GM19467 (cell line): ENCODE results near the gene SPTBN5.

Experiments
- ATAC-seq: cut with Tn5 transposase; IDR thresholded peaks from one replicate; pipeline ENCODE4 v1.9.1; 2021; ENCODE audit warnings: mild to moderate bottlenecking, moderate library complexity; ENCODE audit not compliant: unreplicated experiment

SPTBN5 gene

GRCh38 chr15:41893422-41894250 lies at the start of gene SPTBN5:
Gene SPTBN5 (minus strand): TSS chr15:41894053. CDS start chr15:41893497, 556 bp downstream.
- ATAC-seq = no peak

GRCh38 chr15:41942886-41943285 lies 49.0 kb upstream of the SPTBN5 start:
- no peak for ATAC-seq

- ATAC-seq = no peak
These were observed 48.0 kb upstream of the SPTBN5 start for GRCh38 chr15:41941644-41942415.

- ATAC-seq = no peak
These were observed 46.6 kb upstream of the SPTBN5 start for GRCh38 chr15:41940441-41940857.

DNA sequence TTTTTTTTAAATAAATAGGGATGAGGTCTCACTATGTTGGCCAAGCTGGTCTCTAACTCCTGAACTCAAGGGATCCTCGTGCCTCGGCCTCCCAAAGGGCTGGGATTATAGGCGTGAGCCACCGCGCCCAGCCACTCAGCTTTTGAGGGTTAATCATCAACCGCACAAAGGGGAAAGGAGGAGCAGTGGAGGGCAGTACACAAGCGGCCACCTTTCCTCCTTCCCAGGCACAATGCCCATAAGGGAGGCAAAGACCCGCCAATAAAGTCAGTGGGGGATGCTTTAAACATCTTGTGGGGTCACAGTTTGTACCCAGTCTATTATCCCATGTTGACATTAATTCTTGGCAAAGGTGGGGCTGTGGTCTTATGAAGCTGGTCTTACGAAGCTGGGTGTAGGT lies 46.1 kb upstream of the SPTBN5 start:
- no peak for ATAC-seq

DNA sequence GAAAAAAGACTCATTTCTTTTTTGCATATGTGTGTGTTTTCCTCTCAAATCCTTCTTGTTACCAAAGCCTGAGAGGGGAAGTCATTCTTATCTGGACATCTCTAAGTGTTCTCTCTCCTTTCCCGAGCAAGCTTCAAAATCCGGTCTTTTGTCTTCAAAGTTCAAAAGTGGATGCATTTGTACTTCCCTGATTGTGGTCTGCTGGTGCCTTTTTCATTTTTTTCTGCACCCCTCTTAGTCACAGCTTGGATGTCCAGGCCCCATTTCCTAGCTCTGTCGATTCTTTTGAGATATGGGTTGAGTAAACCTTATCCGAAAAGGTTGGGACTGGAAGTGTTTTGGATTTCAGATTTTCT lies 43.7 kb upstream of the SPTBN5 start:
- no peak for ATAC-seq

DNA sequence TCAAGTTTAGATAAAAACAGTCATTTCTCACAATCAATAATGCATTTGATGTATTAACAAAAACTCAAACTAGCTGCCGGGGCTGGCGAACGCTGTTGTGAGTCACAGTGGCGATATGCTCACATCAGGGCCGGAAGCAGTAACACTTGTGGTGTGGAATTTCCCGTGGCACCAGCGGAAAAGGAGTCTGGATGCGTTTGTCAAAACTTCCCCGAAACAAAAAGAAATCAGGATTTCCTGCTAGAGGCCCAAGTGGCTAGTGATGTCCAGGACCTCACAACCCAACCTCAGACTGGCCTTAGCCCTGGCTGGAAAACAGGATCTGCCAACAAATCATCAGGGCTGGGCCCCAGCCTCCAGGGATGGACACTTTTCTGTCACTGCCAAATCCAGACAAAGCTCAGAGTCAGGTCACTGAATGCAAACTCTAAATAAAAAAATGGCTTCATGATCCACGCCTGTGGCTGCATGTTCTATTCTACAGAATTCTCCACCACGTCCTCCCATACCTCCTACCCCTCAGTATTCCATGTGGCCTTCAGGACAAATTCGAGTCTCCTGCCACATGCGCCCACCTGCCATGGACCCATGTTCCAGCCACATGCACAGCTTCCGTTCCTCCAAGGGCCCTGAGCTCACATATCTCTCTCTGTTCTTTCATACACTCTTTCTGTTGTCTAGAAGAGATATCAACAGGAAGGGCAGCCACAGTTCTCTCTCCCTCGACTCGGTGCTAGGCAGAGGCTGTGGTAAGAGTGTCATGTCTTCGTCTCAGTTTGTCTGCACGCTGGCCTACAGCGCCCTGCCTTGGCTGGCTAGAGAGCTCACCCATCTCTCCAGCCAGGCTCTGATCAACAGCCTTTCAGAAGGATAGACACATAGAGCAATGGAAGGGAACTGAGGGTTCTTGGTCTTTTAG lies 43.1 kb upstream of the SPTBN5 start:
- ATAC-seq = no peak

GRCh38 chr15:41936155-41936554 lies 42.3 kb upstream of the SPTBN5 start:
- ATAC-seq = no peak

DNA sequence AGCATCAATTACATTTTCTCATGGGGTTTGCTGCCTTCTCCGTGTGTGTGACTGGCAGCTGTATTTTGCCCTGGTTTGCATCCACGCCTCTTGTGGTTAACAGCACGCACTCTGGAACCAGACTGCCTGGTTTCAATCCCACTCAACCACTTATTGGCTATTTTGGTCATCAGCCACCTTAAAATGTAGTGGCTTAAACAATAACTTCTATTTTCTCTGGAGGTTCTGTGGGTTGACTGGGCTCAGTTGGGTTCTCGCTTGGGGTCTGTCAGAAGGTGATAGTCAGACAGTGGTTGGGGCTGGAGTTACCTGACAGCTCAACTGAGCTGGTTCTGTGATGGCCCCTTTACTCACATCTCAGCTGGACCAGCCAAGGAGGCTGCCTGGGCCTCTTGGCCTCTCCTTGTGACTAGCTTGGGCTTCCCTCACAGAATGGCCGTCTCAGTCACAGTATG lies 41.7 kb upstream of the SPTBN5 start:
- ATAC-seq = no peak

DNA sequence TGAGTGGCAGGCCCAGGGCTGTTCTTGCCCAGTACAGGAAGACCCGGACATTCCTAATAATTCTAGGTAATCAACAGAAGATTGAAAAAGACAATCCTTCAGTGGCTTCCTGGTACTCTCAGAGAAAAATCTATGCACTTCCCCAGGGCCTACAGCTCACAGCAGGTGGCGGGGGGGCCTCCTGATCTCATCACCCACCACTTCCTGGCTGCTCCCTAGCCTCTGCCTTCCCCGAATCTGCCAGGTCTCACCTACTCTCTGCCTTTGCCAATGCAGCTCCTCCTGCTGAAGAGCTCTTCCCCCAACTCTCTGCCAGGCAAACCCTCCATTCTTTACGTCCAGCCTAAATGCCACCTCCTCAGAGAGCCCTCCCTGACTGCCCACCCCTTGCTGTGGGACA lies 41.0 kb upstream of the SPTBN5 start:
- no peak for ATAC-seq

- no peak for ATAC-seq
These were observed 39.9 kb upstream of the SPTBN5 start for GRCh38 chr15:41933771-41934170.

- ATAC-seq = no peak
These were observed 39.5 kb upstream of the SPTBN5 start for GRCh38 chr15:41933326-41933725.

DNA sequence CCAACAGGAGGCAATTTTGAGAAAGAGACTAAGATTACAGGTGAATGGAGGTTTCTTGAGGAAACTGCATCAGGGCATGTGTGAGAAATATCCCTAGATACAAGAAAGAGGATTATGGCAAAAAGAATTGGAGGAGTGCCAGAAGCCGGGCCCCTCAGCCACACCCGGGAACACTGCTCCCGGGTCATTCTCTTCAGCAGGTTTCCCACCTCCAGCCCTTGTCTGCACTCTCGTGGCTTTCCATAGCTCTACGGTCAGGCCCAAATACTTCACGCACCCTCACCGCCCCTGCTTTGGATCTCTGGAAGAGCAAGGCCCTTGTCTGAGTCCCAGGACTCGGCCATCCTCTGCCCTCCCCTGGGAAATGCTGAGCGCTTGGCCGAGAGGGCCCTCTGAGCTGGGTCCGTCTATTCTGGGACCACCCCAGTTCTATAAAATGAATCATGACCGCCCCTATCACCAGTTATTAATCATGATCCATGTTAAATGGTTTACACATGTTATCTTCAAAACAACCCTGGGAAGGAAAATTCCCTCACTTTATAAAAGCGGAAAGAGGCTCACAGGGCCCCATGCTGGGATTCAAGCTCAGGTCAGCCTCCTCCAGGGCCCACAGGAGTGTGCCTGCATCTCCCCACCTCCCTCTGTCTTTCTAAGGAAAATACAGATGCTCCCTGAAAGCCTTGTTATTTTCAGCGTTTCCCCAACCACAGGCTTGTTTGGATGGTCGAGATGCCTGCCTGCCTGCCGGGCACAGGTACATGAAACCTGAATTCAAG lies 38.8 kb upstream of the SPTBN5 start:
- no peak for ATAC-seq

DNA sequence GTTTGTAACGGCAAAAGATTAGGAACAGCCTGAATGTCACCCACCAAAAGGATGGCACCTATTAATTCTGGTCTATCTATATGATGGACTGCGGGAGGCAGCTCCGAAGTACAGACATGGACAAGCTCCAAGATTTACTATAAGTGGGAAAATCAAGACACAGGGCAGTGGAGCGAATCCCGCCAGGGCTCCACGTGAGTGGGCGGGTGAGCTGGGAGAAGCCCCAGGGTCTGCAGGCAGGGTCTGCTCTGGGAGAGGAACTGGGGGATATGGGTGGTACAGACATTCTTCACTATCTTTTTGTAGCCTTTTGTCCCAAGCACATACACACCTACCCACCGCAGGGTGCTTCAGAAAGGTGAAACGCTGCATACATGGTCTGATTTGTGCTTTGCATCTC lies 38.2 kb upstream of the SPTBN5 start:
- no peak for ATAC-seq

DNA sequence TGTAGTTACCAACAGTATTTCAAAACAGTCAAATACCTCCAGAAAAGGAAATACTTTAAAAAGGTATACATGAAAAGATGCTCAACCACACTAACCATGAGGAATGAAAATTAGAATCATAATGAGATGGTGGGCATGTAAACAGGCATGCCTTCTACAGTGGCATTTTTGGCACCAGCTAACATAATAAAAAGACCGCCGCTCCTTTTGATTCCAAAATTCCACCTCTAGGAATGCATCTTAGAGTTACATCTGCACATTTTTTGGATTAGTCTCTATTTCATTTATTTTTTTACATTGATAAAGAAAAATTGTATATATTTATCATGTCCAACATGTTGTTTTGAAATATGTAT lies 37.0 kb upstream of the SPTBN5 start:
- no peak for ATAC-seq

GRCh38 chr15:41930221-41930866 lies 36.5 kb upstream of the SPTBN5 start:
- no peak for ATAC-seq

GRCh38 chr15:41928637-41929620 lies 35.1 kb upstream of the SPTBN5 start:
- peak; percentile 56 for ATAC-seq

DNA sequence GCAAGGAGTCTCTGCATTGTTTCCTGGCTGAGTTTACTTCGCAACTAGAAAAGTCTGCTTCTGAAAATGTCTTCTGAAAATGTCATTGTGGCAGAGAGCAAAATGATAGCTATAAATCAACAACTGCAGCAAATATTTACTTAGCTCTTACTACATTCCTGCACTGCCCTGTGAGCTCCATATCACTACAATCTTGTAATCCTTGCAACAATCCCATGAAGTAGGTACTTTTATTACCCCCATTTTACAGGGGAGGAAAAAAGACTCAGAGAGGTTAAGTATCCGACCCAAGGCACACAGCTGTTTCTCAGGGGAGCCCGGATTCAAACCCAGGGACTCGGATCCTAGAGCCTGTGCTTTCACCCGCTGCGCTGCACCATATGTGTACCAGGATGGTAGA lies 34.2 kb upstream of the SPTBN5 start:
- no peak for ATAC-seq

- ATAC-seq = no peak
These were observed 33.7 kb upstream of the SPTBN5 start for GRCh38 chr15:41927536-41927935.
